Kidney (tissue), 14 donors: ENCODE results near the gene NBEA. TPM values are rescaled to one million over a fixed set of nuclear protein-coding genes. Genes with fewer than 3 reads are reported as not detected.
A peak's percentile ranks its signal among the peaks of the same experiment; 100 is the strongest.

Source experiments
- DNase-seq, 5 donors: peaks; one replicate each; pipeline ENCODE4 v3.0.0-alpha.2; 2013 to 2020
- FAIRE-seq: peaks from 2 replicates; lab custom pipeline; 2012; peaks lifted over from hg19 to GRCh38; lab: Jason Lieb, UNC
- H3K27ac ChIP-seq, 2 donors: one replicate each; pipeline ENCODE4 v1.7.0; 2013; ENCODE audit warnings: low read depth in 2 of 2, low read length in 2 of 2, inconsistent platforms in 1 of 2
- H3K27me3 ChIP-seq: one replicate; pipeline ENCODE4 v1.7.1; 2013; ENCODE audit warnings: low read length, inconsistent platforms; ENCODE audit not compliant: control insufficient read depth, insufficient read depth
- H3K36me3 ChIP-seq, 3 donors: one replicate each; pipeline versions ENCODE4 v1.7.0 to v1.7.1; 2013; ENCODE audit warnings: low read length in 3 of 3, control low read depth in 1 of 3, inconsistent platforms in 1 of 3; ENCODE audit not compliant: insufficient read depth in 3 of 3, control insufficient read depth in 2 of 3
- H3K4me1 ChIP-seq, 3 donors: one replicate each; pipeline versions ENCODE4 v1.7.0 to v1.7.1; 2013; ENCODE audit warnings: low read length in 3 of 3, inconsistent platforms in 1 of 3, low read depth in 1 of 3; ENCODE audit not compliant: control insufficient read depth in 2 of 3, insufficient read depth in 2 of 3
- H3K4me3 ChIP-seq, 3 donors: one replicate each; pipeline versions ENCODE4 v1.7.0 to v1.8.1; 2013; ENCODE audit warnings: low read length in 3 of 3, control low read depth in 1 of 3, inconsistent platforms in 1 of 3
- H3K9ac ChIP-seq, 3 donors: one replicate each; pipeline versions ENCODE4 v1.7.0 to v1.7.1; 2013; ENCODE audit warnings: low read length in 3 of 3, control low read depth in 1 of 3, inconsistent platforms in 1 of 3
- H3K9me3 ChIP-seq, 3 donors: one replicate each; pipeline versions ENCODE4 v1.7.0 to v1.7.1; 2013; ENCODE audit warnings: low read length in 3 of 3, control low read depth in 1 of 3, inconsistent platforms in 1 of 3; ENCODE audit not compliant: control insufficient read depth in 2 of 3, insufficient read depth in 1 of 3
- intact Hi-C: fragments of 100-400 bp; cut with DNase I; formaldehyde crosslinking; loops from one replicate; pipeline ENCODE4 v1.11.1; 2022
- polyA plus RNA-seq: library from polyadenylated mRNA; stranded (reverse); fragments of 350-450 nt; fragmentation: Illumina TruSeq; extraction: RNeasy Lipid Tissue Mini Kit (QIAGEN cat#74804); gene quantifications from one replicate; pipeline ENCODE4 v1.2.3, GENCODE V29; 2014; ENCODE audit warnings: low read depth, low replicate concordance; ENCODE audit not compliant: insufficient read depth
- total RNA-seq: library from RNA; stranded (reverse); fragmentation: NEBNext Ultra II Directional; extraction: Animal tissue kit (Norgen Biotek cat#: 25700); gene quantifications from one replicate; pipeline ENCODE4 v1.2.1, GENCODE V29; 2021
- TF ChIP-seq, protein P1 (sequence below): IDR thresholded peaks from 3 replicates; pipeline ENCODE4 v1.5.1; 2012; ENCODE audit warnings: mild to moderate bottlenecking, moderate library complexity, borderline replicate concordance; ENCODE audit not compliant: insufficient read depth; ENCODE audit errors: extremely low read depth
- donor health status: control.
- donor health status: control.
- donor health status: control.
- donor health status: control.
- donor health status: control.
- donor health status: DM: yes; HTN: yes; CAD: no.
- donor health status: Normal renal cell carcinoma (clear cell type).

Gene NBEA
- total and polyA plus RNA-seq, 2 donors from 2014 or later = 4.7 to 14.6 TPM

DNA sequence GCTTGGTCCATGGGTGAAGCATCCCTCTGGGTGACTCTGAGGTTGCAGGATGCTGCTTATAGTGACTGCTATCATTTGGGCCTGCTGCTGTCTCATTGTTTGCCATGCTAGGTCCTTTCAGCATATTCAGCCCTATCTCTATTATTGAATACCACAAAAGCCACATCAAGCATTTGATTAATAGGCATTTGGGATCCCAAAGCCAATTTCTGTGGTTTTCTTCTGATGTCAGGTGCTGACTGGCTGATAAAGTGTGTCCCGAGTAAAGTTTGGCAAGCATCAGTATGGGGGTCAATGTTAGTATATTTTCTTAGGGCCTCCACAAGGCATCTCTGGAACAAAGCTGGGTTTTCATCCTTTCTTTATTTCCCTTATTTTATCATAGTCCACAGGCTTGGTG, 204.6 kb downstream of the NBEA start:
- FAIRE-seq = no peak
- intact Hi-C loops = loop anchor here (10.0 kb wide), 1 partner anchor 1212 kb away; no protein-coding TSS in a partner anchor

GRCh38 chr13:35157143-35157755, 215.2 kb downstream of the NBEA start:
- Histone ChIP-seq H3K9ac (no peak overlapping the region), H3K36me3 (peaks cover 0 to 2% (median 0%) of the 10 kb centered on the region in 3 donors), H3K4me1 (no peaks in the 10 kb centered on the region), H3K27ac (no peak overlapping the region), H3K27me3 (no peaks in the 10 kb centered on the region), H3K4me3 (no peak overlapping the region), H3K9me3 (no peaks in the 10 kb centered on the region)
- FAIRE-seq (peak; percentile 89), DNase-seq (peak in 4 of 5 donors; percentile 43 to 82 (median 63))
- intact Hi-C loops = no loop called here
- TF ChIP-seq, protein P1, sequence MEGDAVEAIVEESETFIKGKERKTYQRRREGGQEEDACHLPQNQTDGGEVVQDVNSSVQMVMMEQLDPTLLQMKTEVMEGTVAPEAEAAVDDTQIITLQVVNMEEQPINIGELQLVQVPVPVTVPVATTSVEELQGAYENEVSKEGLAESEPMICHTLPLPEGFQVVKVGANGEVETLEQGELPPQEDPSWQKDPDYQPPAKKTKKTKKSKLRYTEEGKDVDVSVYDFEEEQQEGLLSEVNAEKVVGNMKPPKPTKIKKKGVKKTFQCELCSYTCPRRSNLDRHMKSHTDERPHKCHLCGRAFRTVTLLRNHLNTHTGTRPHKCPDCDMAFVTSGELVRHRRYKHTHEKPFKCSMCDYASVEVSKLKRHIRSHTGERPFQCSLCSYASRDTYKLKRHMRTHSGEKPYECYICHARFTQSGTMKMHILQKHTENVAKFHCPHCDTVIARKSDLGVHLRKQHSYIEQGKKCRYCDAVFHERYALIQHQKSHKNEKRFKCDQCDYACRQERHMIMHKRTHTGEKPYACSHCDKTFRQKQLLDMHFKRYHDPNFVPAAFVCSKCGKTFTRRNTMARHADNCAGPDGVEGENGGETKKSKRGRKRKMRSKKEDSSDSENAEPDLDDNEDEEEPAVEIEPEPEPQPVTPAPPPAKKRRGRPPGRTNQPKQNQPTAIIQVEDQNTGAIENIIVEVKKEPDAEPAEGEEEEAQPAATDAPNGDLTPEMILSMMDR = peak; percentile 71

More for the DNA sequence above, 204.6 kb downstream of the NBEA start:
- Histone ChIP-seq H3K27me3 (no peaks in the 10 kb centered on the region), H3K27ac (no peak overlapping the region), H3K9me3 (no peaks in the 10 kb centered on the region), H3K4me3 (no peak overlapping the region), H3K4me1 (no peaks in the 10 kb centered on the region), H3K36me3 (no peaks in the 10 kb centered on the region), H3K9ac (no peak overlapping the region)
- TF ChIP-seq, protein P1 = no peak
- DNase-seq = no peak

DNA sequence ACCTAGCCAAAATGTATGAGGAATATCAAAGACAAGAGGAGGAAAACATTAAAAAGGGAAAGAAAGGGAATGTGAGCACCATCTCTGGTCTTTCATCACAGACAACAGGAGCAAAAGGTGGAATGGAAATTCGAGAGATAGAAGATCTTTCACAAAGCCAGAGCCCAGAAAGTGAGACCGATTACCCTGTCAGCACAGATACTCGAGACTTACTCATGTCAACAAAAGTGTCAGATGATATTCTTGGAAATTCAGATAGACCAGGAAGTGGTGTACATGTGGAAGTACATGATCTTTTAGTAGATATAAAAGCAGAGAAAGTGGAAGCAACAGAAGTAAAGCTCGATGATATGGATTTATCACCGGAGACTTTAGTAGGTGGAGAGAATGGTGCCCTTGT, 217.0 kb downstream of the NBEA start:
- Histone ChIP-seq H3K36me3 (peaks cover 0 to 2% (median 0%) of the 10 kb centered on the region in 3 donors), H3K4me1 (no peaks in the 10 kb centered on the region), H3K27ac (no peak overlapping the region), H3K4me3 (no peak overlapping the region), H3K9me3 (no peaks in the 10 kb centered on the region), H3K27me3 (no peaks in the 10 kb centered on the region), H3K9ac (no peak overlapping the region)
- TF ChIP-seq, protein P1 = no peak
- DNase-seq (no peak), FAIRE-seq (no peak)
- intact Hi-C loops = no loop called here

DNA sequence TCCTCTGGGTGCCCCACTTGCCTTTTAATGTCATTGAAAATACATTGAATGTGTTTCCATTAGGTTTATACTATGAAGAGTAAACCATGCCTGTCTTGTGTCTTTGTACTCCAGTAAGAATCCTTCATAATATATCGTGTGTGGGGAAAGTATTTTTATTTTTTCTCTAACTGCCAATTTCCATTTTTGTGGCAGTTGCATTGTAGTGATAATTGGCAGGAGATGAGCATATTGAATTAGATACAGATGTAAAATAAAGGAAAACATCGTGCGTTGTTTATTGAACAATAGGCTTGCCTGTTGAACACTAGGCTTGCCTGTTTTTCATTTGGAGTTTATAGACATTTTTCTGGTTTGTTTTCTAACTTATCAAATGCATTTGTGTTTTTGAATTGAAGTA, 218.8 kb downstream of the NBEA start:
- intact Hi-C loops = no loop called here
- H3K36me3 ChIP-seq = peaks cover 0 to 2% (median 0%) of the 10 kb centered on the region in 3 donors
- no peak overlapping the region for H3K4me3 ChIP-seq
- TF ChIP-seq, protein P1 = no peak
- no peaks in the 10 kb centered on the region for H3K4me1 ChIP-seq
- DNase-seq = no peak
- no peak overlapping the region for H3K9ac ChIP-seq
- H3K27me3 ChIP-seq = no peaks in the 10 kb centered on the region
- no peak for FAIRE-seq
- H3K9me3 ChIP-seq = no peaks in the 10 kb centered on the region
- H3K27ac ChIP-seq = no peak overlapping the region
